Heart right ventricle (tissue), 16 donors: Measurements from ENCODE around the gene ABLIM2. TPM values are rescaled to one million over a fixed set of nuclear protein-coding genes. Genes with fewer than 3 reads are reported as not detected.

Experiments used
- ATAC-seq, 8 donors: fragments of 200-7000 bp; cut with Tn5 transposase; one replicate each; pipeline ENCODE4 v1.9.1; 2020; ENCODE audit warnings: mild to moderate bottlenecking in 8 of 8, moderate library complexity in 8 of 8, moderate number of reproducible peaks in 1 of 8
- DNase-seq, 2 donors: peaks; one replicate each; pipeline ENCODE4 v3.0.0-alpha.2; 2020
- H3K27ac ChIP-seq, 10 donors: fragments of 200-600 bp; sonication (generic) in 2 of 10; one replicate each; pipeline versions ENCODE4 v1.5.0 to v1.8.0; 2020 to 2022; ENCODE audit warnings: mild to moderate bottlenecking in 3 of 10
- H3K27me3 ChIP-seq, 7 donors: fragments of 200-600 bp; one replicate each; pipeline ENCODE4 v1.8.0; 2021 to 2022; ENCODE audit warnings: mild to moderate bottlenecking in 2 of 7
- H3K36me3 ChIP-seq, 9 donors: fragments of 200-600 bp; sonication (generic) in 1 of 9; one replicate each; pipeline versions ENCODE4 v1.5.0 to v1.8.0; 2020 to 2022; ENCODE audit warnings: mild to moderate bottlenecking in 2 of 9
- H3K4me1 ChIP-seq, 9 donors: fragments of 200-600 bp; sonication (generic) in 1 of 9; one replicate each; pipeline versions ENCODE4 v1.5.0 to v1.8.0; 2020 to 2022; ENCODE audit warnings: mild to moderate bottlenecking in 4 of 9
- H3K4me3 ChIP-seq, 10 donors: fragments of 200-600 bp; sonication (generic) in 2 of 10; one replicate each; pipeline versions ENCODE4 v1.5.0 to v1.8.0; 2020 to 2022; ENCODE audit warnings: mild to moderate bottlenecking in 7 of 10, moderate library complexity in 2 of 10
- H3K9me3 ChIP-seq, 11 donors: fragments of 200-600 bp in 10 of 11; sonication (generic) in 2 of 11; one replicate each; pipeline versions ENCODE4 v1.5.0 to v1.8.0; 2013 to 2022; ENCODE audit warnings: mild to moderate bottlenecking in 2 of 11, control low read depth in 1 of 11, moderate library complexity in 1 of 11
- WGBS, 2 donors: extraction: QIAGEN DNeasy Blood & Tissue Kit; methylation state at CpG; one replicate each; pipeline ENCODE4 v1.1.7; 2013; ENCODE audit warnings: inconsistent platforms in 1 of 2; 5-methylcytosine and 5-hydroxymethylcytosine counted together
- intact Hi-C, 10 donors: fragments of 100-400 bp; cut with DNase I; formaldehyde crosslinking; loops; one replicate each; pipeline versions ENCODE4 v1.11.1 to v1.14.2; 2022
- polyA plus RNA-seq, 2 donors: library from polyadenylated mRNA; stranded (reverse); fragments of 200-250 nt; gene quantifications; one replicate each; pipeline ENCODE4 v1.2.3, GENCODE V29; 2013
- total RNA-seq, 10 donors: library from RNA; stranded (reverse); fragmentation: NEBNext Ultra II Directional in 3 of 10; extraction: Animal tissue kit (Norgen Biotek cat#: 25700) in 3 of 10; gene quantifications; one replicate each; pipeline versions ENCODE4 v1.2.1 to v1.2.4, GENCODE V29; 2021 to 2023
- TF ChIP-seq, protein P1 (sequence below), 9 donors: fragments of 200-600 bp; sonication (generic) in 2 of 9; IDR thresholded peaks; one replicate each; pipeline versions ENCODE4 v1.5.0 to v1.8.0; 2021 to 2022; ENCODE audit warnings: antibody characterized with exemption in 9 of 9, mild to moderate bottlenecking in 5 of 9, moderate library complexity in 1 of 9
- donor health status: Arrhythmogenic right ventricular cardiomyopathy.
- donor health status: ischemic (EF 13 %, LVEDD 7.1; RV severe dilation, severe dysfunction).
- donor health status: healthy with polysubstance abuse.
- donor health status: DM: no; HTN: yes; CAD: no.
- donor health status: DM: no; HTN: no; CAD: no.
- donor health status: ischemic (EF 25% LVEDD 6.9; RV normal size, moderate dysfunction).
- donor health status: ischemic (EF 25% LVEDD 5.7; RV mildly dilated, moderate dysfunction).
- donor health status: healthy.
- donor health status: DM: yes; HTN: yes; CAD: no.
- donor health status: Ischemic cardiomyopathy.
- donor health status: ischemic (EF 35%, LVEDD 5.7; RV mildly dilated, moderate dysfunction).
- donor health status: nonischemic (EF 11% LVEDD 7.7; RV severe dilation, severe dysfunction).
- donor health status: DM: yes; HTN: yes; CAD: no.
- donor health status: PGD.
- donor health status: ischemic (EF 29% LVEDD 5.4; RV normal size, mild dysfunction).
- donor health status: nonischemic (EF 23%, LVEDD 6.1; RV moderate dilation, normal function).

ABLIM2 gene
- total and polyA plus RNA-seq, 12 donors, result 7.2 to 27.8 (median 17.6) TPM

DNA sequence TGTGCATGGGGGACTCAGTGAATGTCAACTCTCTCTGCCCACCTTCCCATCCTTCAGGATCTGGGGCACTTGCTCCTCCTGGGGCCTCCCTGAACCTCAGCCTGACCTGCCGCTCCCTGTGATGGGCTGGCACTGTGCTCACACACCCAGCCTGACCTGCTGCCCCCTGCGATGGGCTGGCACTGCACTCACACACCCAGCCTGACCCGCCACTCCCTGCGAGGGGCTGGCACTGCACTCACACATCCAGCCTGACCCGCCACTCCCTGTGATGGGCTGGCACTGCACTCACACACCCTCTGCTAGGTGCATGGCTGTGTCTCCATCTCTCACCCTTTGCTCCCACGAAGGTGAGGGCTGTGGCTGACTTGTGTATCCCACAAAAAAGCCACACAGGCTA is 103.4 kb downstream of the ABLIM2 start:
- Histone ChIP-seq H3K27me3 (peaks cover 0 to 3% (median 0%) of the 10 kb centered on the region in 7 donors), H3K9me3 (peaks cover 0 to 15% (median 0%) of the 10 kb centered on the region in 11 donors), H3K27ac (no peak overlapping the region), H3K4me3 (no peak overlapping the region), H3K36me3 (no peaks in the 10 kb centered on the region), H3K4me1 (peaks cover 3 to 14% (median 10%) of the 10 kb centered on the region in 9 donors)
- ATAC-seq, result no peak
- 97 to 99% methylated on average over 6 of the region's 6 CpGs for WGBS, 2 donors
- TF ChIP-seq, protein P1, sequence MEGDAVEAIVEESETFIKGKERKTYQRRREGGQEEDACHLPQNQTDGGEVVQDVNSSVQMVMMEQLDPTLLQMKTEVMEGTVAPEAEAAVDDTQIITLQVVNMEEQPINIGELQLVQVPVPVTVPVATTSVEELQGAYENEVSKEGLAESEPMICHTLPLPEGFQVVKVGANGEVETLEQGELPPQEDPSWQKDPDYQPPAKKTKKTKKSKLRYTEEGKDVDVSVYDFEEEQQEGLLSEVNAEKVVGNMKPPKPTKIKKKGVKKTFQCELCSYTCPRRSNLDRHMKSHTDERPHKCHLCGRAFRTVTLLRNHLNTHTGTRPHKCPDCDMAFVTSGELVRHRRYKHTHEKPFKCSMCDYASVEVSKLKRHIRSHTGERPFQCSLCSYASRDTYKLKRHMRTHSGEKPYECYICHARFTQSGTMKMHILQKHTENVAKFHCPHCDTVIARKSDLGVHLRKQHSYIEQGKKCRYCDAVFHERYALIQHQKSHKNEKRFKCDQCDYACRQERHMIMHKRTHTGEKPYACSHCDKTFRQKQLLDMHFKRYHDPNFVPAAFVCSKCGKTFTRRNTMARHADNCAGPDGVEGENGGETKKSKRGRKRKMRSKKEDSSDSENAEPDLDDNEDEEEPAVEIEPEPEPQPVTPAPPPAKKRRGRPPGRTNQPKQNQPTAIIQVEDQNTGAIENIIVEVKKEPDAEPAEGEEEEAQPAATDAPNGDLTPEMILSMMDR (IDR thresholded peaks at IDR 0.05), result no peak
- intact Hi-C loops, result loop anchor here in 1 of 10 donors (10.0 kb wide), 1 partner anchor 70 kb away; no protein-coding TSS in a partner anchor
- DNase-seq, result no peak

DNA sequence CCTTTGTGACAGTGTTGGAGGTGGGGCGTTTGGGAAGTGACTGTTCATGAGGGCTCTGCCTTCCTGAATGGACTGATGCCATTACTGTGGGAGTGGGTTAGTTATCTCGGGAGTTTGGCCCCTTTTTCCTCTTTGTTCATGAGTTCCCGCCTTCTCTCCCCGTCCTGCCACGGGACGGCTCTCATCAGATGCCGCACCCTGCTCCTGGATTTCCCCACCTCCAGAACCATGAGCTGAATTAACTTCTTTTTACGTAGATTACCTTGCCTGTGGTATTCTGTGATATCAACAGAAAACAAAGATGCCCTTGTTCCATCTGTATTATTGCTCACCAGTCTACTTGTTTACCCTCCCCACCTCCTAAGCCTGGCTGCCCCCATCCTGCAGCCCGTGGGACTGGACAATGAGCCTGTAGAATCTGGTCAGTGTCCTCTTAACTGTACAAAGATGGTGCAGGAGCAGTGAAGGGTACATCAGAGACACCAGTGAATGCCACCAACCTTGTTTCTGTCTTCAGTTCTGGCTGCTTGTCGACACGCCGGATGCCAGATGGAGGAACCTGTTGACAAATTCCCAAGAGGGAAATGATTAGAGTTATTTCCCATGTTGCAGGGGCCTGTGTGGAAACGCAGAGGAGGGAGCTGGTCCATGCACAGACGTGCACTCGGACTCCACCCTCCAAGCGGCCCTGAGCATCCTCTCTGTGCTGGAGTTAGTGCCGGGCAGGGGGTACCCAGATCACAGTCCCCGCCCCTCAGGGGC is 104.7 kb downstream of the ABLIM2 start:
- no peak overlapping the region for H3K27ac ChIP-seq
- peaks cover 0 to 12% (median 0%) of the 10 kb centered on the region in 11 donors for H3K9me3 ChIP-seq
- DNase-seq (no peak), ATAC-seq (no peak)
- WGBS, 2 donors, result 64 to 68% methylated on average over 18 of the region's 18 CpGs
- H3K4me1 ChIP-seq, result peaks cover 5 to 21% (median 13%) of the 10 kb centered on the region in 9 donors
- H3K27me3 ChIP-seq, result peaks cover 0 to 4% (median 0%) of the 10 kb centered on the region in 7 donors
- intact Hi-C loops, result loop anchor here in 2 of 10 donors (5.0 to 10.0 kb wide), 2 partner anchors 71 to 103 kb away; partner anchors contain the start of gene ABLIM2 (in 1 of the 2)
- no peak overlapping the region for H3K4me3 ChIP-seq
- TF ChIP-seq, protein P1 (IDR thresholded peaks at IDR 0.05), result no peak
- no peaks in the 10 kb centered on the region for H3K36me3 ChIP-seq

DNA sequence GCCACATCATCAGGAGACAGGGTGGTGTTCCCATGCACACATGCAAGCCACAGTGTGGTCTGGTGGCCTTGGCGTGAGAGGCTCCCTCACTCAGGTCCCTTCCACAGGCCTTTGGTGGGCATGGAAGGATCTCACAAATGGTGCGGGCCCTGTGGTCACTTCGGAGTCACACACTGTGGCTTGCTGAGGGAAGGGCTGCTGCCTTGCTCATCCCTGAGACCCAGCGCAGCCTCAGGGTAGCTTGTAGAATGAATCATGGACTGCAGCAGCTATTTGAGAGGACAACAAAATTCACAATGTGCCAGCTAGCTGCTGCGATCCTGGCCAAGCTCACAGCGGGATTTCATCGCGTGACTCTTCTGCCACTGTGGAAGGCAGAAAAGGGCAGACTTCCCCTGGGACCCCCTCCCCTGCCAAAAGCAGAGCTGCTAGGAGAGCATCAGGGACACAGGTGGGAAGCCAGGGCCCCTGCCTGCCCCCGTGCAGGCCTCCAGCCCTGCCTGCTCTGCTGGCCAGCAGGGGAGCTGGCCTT is 106.4 kb downstream of the ABLIM2 start:
- intact Hi-C loops, result loop anchor here in 2 of 10 donors (5.0 to 10.0 kb wide), 2 partner anchors 73 to 105 kb away; partner anchors contain the start of gene ABLIM2 (in 1 of the 2)
- TF ChIP-seq, protein P1 (IDR thresholded peaks at IDR 0.05), result no peak
- Histone ChIP-seq H3K27me3 (peaks cover 0 to 4% (median 0%) of the 10 kb centered on the region in 7 donors), H3K36me3 (no peaks in the 10 kb centered on the region), H3K4me3 (no peak overlapping the region), H3K9me3 (peaks cover 0 to 12% (median 0%) of the 10 kb centered on the region in 11 donors), H3K4me1 (peaks cover 5 to 21% (median 13%) of the 10 kb centered on the region in 9 donors), H3K27ac (no peak overlapping the region)
- WGBS, 2 donors, result 97 to 98% methylated on average over 9 of the region's 9 CpGs
- ATAC-seq (no peak), DNase-seq (no peak)

DNA sequence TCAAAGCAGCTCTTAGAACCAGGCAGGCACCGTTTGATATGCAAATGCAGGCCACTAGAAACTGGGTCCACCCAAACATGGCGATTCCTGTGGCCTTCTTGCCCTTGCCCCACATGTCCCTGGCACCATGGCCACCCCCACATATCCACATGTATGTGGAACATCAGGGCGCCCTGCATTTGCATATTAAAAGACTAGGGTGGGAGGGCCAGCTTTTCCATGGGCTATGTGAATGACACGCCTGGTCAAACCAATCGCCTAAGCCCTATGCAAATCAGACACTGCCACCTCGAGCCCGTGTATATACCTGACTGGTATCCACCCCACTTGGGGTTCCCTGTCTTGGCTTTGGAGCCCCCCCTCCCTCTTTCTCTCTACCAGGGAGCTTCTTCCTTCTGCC is 107.0 kb downstream of the ABLIM2 start:
- H3K27me3 ChIP-seq, result peaks cover 0 to 4% (median 0%) of the 10 kb centered on the region in 7 donors
- peaks cover 5 to 21% (median 13%) of the 10 kb centered on the region in 9 donors for H3K4me1 ChIP-seq
- no peaks in the 10 kb centered on the region for H3K36me3 ChIP-seq
- H3K9me3 ChIP-seq, result peaks cover 0 to 12% (median 0%) of the 10 kb centered on the region in 11 donors
- TF ChIP-seq, protein P1 (IDR thresholded peaks at IDR 0.05), result no peak
- H3K4me3 ChIP-seq, result no peak overlapping the region
- peak overlapping the region in 6 of 10 donors; percentile 75 to 91 (median 84) for H3K27ac ChIP-seq
- intact Hi-C loops, result loop anchor here in 2 of 10 donors (5.0 to 10.0 kb wide), 2 partner anchors 73 to 106 kb away; partner anchors contain the start of gene ABLIM2 (in 1 of the 2)
- DNase-seq (no peak), ATAC-seq (no peak)
- 92 to 94% methylated on average over 7 of the region's 7 CpGs for WGBS, 2 donors
